Measurements from ENCODE around the gene DLG2.
"Not testable (repeated sequence)": the region's sequence is repeated elsewhere in the genome, so short reads cannot be mapped to it uniquely, and the experiment has no call there.

The DLG2 gene

DNA sequence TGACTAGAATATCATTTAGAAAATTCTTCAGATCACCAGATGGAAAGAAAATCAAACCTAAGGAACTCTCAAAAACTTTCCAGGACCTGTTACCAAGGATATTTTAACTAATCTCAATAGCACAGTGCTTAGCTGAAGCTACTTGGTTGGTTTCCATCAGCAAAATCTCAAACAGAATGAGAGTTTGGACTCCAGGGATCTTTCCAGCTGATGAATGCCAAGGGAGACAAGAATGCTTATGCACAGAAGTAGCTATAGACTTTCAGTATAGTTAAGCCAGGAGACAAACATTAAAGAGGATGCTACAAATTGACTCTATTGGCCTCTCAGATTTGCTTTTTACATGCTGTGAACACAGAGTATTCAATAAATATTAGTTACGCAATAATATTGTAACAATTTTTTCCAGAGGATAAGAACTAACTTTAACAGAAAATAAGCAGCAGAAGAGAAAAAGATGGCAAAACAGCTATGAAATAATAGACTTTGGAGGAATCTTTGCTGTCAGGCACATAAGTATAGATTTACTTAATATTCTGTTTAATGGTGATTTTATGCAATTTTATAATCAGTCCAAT lies 331.4 kb downstream of the DLG2 start:
- H3K4me3 ChIP-seq (ENCODE audit: low read length), result no peak overlapping the region
- TF ChIP-seq, protein P1, sequence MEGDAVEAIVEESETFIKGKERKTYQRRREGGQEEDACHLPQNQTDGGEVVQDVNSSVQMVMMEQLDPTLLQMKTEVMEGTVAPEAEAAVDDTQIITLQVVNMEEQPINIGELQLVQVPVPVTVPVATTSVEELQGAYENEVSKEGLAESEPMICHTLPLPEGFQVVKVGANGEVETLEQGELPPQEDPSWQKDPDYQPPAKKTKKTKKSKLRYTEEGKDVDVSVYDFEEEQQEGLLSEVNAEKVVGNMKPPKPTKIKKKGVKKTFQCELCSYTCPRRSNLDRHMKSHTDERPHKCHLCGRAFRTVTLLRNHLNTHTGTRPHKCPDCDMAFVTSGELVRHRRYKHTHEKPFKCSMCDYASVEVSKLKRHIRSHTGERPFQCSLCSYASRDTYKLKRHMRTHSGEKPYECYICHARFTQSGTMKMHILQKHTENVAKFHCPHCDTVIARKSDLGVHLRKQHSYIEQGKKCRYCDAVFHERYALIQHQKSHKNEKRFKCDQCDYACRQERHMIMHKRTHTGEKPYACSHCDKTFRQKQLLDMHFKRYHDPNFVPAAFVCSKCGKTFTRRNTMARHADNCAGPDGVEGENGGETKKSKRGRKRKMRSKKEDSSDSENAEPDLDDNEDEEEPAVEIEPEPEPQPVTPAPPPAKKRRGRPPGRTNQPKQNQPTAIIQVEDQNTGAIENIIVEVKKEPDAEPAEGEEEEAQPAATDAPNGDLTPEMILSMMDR (conservative IDR thresholded peaks at IDR 0.05; ENCODE audit: low read depth, low read length), result no peak
- DNase-seq (ENCODE audit: low read depth), result no peak

DNA sequence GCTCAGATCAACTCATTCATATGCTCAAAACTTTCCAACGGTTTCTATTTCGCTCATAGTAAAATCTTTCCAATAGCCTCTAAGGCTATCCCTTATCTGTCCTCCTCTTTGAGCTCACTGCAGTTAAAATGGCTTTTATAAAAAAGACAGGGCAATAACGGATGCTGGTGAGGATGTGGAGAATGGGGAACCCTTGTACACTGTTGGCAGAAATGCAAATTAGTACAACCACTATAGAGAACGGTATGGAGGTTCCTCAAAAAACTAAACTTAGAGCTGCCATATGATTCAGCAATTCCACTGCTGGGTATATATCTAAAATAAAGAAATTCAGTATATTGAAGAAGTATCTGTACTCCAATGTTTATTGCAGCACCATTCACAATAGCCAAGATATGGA lies 345.6 kb downstream of the DLG2 start:
- DNase-seq (ENCODE audit: low read depth), result no peak
- no peak overlapping the region for H3K4me3 ChIP-seq (ENCODE audit: low read length)

DNA sequence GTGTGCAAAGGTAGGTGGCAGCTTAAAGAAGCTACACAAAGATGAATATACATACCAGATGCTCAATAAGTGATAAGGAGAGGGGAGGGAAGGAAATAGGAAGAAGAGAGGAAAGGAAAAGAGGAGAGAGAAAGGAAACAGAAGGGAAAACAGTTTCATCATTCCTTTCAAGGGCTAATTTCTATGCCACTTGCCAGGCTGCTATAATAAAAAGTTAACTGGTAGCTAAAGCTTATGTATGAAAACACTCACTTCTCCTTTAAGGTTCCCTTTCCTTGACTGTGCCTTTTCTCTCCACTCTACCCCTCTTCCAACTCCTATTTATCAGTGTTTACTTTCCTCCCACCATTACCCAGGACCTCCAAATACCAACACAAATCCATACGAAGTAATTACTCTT lies 347.9 kb downstream of the DLG2 start:
- no peak overlapping the region for H3K4me3 ChIP-seq (ENCODE audit: low read length)
- TF ChIP-seq, protein P1 (conservative IDR thresholded peaks at IDR 0.05; ENCODE audit: low read depth, low read length), result no peak
- DNase-seq (ENCODE audit: low read depth), result no peak

More for the DNA sequence above, 345.6 kb downstream of the DLG2 start:
- TF ChIP-seq, protein P1 (conservative IDR thresholded peaks at IDR 0.05; ENCODE audit: low read depth, low read length), result no peak

DNA sequence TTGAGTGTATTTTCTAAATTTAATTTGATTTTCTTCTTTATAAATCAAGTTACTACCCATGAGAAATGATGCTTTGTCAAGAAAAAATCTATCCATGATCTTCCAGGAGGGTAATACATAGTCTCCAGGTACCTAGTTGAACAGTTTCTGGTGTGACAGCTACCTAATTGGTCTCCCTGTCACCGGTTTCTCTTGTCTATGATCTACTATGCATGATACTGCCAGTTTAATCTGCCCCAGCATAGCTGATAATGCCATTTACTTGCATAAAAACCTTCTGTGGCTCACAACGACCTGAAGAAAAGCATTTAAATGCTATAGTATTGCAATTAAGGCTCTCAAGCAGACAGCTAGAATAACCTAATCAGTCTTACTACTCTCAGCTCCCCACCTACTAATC lies 349.5 kb downstream of the DLG2 start:
- TF ChIP-seq, protein P1 (conservative IDR thresholded peaks at IDR 0.05; ENCODE audit: low read depth, low read length), result no peak
- no peak for DNase-seq (ENCODE audit: low read depth)
- no peak overlapping the region for H3K4me3 ChIP-seq (ENCODE audit: low read length)

DNA sequence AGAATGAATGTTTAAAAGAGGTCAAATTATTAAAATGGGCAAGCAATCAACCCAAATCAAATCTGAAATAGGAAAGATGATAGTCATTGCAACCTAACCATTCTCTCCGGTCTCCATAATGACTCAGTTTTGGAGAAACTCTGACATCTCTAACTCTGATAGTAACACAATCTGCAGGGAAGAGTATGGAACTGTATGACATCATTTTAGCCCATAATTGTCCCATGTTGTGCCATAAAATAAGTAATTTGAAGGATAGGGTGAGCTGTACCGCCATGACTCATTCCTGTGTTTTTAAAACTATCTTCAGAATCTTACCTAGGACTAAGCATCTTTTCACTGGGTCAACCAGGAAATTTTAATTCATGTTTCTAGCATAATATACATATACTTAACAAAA lies 350.8 kb downstream of the DLG2 start:
- TF ChIP-seq, protein P1 (conservative IDR thresholded peaks at IDR 0.05; ENCODE audit: low read depth, low read length), result no peak
- DNase-seq (ENCODE audit: low read depth), result no peak

DNA sequence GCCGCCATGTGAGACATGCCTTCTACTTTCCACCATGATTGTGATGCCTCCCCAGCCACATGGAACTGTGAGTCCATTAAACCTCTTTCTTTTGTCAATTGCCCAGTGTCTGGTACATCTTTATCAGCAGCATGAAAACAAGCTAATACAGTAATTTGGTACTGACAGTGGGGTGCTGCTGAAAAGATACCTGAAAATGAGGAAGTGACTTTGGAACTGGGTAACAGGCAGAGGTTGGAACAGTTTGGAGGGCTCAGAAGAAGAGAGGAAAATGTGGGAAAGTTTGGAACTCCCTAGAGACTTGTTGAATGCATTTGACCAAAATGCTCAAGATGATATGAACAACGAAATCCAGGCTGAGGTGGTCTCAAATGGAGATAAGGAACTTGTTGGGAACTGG lies 356.8 kb downstream of the DLG2 start:
- not testable (repeated sequence) for H3K4me3 ChIP-seq (ENCODE audit: low read length); DNase-seq (ENCODE audit: low read depth)

More for the DNA sequence above, 350.8 kb downstream of the DLG2 start:
- no peak overlapping the region for H3K4me3 ChIP-seq (ENCODE audit: low read length)

DNA sequence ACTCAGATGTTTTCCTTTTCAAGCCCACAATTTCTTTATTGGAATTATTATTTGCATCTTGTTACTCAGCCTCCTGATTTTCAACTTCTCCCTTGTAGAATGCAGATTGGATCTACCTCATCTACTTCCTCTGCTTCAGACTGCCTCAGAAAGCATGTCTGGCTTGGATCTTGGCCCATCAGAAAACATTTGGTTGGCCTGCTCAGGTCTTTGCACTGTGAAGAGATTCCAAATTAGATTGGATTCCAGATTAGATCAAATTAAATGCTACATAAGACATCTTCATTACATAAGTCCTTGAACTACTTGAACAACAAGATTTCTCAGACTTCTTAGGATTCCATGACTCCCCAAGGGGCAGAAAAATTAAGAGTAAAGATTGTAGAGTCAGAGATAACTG lies 358.0 kb downstream of the DLG2 start:
- TF ChIP-seq, protein P1 (conservative IDR thresholded peaks at IDR 0.05; ENCODE audit: low read depth, low read length), result no peak
- no peak overlapping the region for H3K4me3 ChIP-seq (ENCODE audit: low read length)
- DNase-seq (ENCODE audit: low read depth), result no peak
